Effector CD4-positive, alpha-beta T cell (primary cell): ENCODE measurements around the gene AGT.
"Not testable (repeated sequence)": the region's sequence is repeated elsewhere in the genome, so short reads cannot be mapped to it uniquely, and the experiment has no call there.

Source experiments
- DNase-seq: peaks from one replicate; pipeline ENCODE4 v3.0.0-alpha.2; 2020

Gene AGT

DNA sequence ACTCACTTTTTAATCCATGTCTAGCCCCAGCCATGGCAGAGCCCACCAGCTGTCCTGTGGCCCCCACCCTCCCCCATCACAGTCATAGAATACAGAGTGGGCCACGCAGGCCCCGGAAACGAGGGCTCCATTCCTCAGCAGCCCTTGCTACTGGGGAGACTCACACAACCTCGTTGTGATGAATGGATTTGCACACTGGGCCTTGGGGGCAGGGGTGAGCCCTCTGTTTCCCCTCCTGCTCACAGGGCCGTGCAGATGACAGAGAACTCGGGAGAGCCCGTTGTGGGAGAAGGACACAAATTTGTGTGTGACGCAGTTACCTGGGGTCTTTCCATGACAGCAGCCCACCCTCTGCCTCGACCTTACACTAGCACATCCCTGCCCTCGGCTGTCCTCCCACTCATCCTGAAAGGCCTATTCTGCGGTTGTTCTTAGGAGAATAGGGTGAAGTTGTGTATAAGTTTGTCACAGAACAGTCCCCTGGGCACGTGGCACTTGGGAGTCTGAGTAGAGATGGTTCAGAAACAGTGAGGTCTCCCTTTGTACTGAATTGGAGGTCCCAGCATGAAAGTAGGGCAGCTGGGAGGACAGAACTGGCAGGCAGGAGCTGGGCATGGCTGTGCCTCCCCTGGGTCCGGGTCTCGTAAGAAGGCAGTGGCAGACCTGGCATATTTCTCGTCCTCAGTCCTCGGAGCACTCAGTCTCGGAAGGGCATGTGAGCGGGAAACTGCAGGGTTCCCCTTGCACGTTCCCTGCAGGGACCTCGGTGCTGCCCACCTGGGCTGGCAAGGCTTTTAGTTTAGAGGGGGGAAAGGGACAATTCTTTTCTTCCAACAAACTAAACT, 6.8 kb downstream of the AGT start:
- no peak for DNase-seq

DNA sequence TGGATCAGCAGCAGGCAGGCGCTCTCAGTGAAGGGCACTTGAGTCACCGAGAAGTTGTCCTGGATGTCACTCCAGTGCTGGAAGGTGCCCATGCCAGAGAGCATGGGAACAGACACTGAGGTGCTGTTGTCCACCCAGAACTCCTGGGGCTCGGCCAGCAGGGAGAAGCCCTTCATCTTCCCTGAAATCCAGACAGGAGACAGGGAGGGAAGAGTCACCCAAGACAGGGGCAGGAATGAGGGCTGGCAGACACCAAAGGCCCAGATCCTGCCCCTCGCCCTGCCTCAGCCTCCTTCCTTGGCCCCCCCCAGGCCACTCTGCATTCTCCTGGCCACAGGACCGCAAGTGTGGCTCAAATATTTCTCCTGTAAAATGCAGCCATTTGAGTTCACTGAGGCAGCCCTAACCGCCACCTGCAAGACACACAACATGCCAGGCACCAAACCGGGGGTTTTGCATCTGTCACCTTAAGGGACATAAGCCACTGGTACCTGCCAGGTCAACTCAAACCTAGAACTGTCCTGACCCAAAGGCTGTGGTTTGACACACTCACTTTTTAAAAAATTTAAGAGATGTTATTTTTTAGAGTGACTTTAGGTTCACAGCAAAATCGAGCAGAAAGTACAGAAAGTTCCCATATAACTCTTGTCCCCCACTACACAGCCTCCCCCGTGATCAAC, 7.8 kb downstream of the AGT start:
- DNase-seq = no peak

DNA sequence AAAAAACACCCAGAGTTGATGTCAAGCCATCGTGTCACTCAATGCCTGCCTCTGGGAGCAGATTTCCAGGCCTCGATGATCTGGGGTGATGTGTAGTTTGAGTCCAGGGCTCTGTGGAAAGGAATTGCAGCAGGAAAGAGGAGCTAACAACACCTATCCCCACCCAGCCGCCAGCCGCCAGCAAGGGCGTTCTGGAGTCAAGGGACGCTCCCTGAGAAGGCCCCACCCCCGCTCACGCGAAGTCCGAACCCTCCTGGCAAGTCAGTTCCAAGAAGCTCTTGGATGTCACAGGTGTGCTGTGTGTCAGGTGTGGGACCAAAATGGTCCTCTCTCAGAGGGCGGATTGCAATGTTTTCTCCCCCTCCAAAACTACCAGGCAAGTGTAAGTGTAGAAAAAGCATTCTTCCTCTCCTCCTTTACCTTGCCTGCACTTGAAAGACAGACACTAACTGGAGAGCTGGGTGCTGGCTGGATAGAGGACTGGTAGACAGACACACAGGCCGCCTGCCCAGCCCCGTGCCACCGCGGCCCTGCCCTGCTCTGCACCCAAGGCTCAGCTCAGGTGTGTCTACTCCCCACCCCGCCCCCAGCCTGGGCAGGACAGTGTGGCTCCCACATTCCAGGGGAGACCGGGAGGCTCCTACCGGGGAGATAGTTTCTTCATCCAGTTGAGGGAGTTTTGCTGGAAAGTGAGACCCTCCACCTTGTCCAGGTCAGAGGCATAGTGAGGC, 8.5 kb downstream of the AGT start:
- DNase-seq = no peak

DNA sequence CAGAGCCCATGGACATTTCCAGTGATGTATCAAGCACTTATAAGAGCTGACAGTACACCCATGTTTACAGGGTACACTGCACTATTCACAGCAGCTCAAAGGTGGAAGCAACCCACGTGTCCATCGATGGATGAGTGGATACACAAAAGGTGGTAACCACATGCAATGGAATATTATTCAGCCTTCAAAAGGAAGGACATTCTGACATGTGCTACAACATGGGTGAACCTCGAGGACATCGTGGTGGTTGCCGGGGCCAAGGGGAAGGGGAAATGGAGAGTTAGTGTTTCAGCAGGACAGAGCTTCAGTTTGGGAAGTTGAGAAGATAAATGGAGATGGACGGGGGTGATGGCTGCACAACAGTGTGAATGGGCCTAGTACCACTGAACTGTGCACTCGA, 9.1 kb downstream of the AGT start:
- DNase-seq = no peak

DNA sequence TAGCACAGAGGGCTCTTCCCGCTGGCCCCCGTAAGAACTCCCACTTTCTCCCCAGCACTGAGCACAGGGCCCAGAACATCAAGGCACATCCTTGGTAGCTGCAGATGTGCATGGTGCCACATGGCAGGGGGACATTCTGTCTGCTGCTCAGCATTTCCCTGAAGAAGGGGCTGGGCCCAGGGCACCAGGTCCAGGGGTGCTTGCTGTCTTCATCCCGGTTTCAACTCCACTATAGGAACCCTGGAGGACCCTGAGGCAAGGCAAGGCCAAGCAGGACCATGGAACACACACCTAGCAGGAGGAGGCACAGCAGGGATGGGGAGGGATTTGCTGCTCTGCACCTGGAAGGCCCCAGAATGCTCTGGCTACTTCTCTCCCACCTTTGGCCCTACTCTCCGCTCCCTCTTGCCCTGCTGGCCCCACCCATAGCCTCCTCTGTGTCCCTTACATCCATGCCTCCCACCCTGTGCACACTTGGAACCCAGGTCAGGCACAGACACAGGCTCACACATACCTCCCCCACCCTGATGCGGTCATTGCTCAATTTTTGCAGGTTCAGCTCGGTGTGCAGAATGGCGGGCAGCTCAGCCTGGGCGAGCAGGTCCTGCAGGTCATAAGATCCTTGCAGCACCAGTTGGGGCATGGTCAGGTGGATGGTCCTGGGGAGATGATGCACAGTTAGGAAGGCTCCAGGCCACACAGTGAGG, 10.1 kb downstream of the AGT start:
- DNase-seq = no peak

DNA sequence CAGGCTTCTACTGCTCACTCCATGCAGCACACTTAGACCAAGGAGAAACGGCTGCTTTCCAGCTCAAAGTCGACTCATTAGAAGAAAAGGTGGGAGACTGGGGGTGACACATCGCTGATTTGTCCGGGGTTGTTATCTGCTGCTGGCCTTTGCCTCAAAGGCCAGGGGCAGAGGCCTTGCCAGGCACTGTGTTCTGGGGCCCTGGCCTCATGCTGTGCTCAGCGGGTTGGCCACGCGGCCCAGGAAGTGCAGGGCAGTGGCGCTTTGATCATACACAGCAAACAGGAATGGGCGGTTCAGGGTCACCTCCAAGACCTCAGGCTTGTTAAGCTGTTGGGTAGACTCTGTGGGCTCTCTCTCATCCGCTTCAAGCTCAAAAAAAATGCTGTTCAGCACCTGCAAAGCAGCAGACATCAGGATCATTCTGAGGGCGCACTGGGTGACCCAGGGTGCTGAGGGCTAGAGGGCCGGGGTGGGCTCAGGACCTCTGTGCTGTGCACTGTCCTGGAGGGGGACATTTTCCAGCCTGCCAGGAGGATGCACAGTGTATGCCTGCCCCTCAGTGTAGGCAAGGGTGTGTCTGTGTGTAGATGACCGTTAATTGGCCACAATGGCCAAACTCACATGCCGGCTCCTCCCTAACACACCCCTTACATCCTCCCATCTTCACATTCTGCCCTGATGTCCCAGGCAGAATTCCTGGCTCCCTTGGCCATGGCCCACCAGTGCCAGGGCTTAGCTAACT, 10.8 kb downstream of the AGT start:
- no peak for DNase-seq

DNA sequence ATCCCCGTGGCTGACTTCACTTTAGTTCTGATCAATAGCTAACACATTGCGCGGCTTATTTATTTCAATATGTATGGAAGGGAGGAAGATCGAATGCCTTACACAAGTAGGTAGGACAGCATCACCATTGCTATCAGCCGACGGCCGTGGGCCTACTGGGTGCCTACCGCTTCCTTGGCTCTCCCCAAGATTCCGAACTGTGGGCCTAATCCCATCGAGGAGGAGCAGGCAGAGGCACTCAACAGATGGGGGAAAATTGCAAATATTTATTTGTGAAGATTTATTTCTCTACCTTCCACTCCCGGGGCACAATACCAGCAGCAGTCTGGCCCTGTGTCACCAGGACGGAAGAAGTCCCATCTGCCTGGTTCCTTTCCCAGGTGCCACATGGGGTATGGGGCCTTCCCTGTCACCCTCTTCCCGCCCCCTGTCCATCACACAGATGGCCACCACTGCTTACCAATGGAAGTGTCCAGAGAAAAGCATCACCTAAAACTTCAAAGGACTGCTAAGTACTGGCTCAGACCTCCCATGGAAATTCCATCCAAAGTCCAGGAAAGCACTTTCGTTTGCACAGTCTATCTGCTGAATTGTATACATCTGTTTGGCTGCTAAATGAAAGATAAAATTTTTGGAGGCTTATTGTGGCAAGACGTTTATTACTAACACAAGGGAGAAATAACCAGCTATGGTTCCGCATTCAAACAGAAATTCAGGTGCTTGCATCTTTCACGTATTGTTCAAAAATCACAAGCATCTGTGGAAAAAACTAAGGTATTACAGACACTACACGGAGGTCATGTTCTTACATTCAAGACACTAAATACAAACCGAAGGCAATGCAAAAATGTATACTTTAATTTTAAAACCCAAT, 11.8 kb downstream of the AGT start:
- no peak for DNase-seq

DNA sequence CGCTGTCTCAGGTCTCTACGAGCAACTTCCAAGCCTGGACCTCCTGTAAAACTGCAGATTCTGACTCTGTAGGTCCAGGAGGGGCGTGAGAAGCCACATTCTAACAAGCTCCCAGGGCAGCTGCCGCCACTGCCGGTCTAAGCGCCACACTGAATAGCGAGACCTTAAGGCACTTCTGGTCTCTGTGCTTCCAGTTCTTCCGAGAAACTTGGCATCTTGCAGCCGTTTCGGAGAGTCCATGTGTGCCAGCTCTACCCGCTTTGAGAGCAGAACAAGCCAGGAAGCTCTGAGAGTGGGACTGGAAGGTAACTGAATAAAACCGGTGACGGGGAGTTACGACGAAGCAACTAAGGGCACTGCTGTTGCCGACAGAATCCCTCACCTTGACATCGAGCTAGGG, 12.5 kb downstream of the AGT start:
- no peak for DNase-seq

DNA sequence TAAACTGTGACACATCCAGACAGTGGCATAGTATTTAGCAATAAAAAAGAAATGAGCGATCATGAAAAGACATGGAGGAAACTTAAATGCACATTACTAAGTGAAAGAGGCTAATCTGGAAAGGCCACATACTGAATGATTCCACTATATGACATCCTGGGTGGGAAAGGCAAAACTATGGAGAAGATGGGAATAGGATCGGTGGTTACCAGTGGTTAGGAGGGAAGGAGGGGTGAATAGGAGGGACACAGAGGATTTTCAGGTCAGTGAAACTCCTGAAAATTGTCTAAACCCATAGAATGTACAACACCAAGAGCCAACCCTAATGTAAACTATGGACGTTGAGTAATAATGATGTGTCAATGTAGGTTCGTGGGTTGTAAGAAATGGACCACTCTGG, 13.8 kb downstream of the AGT start:
- DNase-seq = no peak

DNA sequence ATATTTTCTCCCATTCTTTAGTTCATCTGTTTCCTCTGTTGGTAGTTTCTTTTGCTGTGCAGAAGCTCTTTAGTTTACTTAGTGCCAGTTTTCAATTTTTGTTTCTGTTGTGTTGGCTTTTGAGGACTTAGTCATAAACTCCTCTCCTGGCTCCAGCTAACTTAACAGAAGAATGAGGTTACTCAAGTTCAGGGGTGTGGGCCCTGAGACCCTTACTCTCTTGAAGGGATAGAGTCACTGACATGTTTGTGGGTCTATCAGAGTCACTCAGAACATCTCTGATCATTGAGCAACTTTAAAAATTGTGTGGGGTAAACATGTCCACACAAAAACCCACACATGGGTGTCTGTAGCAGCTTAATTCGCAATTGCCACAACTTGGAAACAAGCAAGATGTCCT, 14.2 kb downstream of the AGT start:
- DNase-seq = no peak

DNA sequence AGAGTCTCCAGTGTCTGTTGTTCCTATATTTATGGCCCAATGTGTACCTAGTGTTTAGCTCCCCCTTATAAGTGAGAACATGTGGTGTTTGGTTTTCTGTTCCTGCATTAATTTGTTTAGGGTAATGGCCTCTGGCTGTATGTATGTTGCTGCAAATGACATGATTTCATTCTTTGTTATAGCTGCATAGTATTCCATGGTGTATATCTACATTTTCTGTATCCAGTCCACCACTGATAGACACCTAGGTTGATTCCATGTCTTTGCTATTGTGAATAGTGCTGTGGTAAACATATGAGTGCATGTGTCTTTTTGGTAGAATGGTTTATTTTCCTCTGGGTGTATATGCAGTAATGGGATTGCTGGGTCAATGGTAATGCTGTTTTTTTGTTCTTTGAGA, 15.0 kb downstream of the AGT start:
- DNase-seq = not testable (repeated sequence)

DNA sequence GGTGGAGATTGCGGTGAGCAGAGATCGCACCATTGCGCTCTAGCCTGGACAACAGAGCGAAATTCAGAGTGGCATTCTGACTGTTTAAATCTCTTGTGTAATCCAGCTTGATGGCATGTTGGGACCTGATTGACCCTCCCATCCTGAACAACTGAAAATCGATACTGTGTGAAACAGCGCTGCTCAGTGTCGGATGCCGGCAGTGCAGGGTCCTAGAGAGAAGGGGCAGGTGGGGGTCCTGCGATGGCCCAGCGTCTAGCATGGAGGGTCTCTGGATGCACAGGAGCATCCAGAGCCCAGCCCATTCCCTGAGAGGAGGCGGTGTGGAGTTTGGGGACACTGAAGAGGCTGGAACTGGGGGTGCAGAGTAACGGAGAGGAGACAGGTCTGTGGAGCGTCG, 15.8 kb downstream of the AGT start:
- DNase-seq = no peak

DNA sequence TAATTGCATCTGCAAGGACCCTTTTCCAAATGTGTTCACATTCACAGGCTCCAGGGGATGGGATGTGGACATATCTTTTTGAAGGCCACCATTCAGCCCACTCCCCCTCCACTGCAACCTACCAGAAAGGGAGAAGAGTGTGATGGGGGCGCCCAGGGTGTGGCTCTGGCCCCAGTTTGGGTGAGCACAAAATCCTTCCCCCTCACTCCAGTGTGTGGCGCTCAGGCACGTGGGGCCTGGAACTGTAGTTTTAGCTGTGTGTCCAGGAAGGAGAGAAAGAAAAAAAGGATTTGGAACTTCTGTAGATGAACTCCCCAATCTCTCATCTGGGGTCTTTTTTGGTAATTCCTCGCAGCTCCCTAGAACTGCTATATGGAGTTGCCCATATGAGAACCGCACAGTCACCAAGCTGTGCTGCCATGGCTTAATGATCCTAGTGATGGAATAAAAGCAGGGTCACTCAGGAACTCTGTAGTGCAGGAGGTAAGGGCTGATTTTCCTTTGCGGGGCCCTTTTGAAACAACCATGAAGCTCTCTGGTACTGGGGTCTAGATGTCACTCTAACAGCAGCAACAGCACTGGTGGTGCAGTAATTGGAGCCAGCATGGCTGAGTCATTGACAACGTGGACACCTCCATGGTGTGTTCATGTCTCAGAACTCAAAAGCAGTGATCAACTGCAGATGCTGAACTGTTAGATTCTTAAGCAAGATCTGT, 17.0 kb downstream of the AGT start:
- no peak for DNase-seq

DNA sequence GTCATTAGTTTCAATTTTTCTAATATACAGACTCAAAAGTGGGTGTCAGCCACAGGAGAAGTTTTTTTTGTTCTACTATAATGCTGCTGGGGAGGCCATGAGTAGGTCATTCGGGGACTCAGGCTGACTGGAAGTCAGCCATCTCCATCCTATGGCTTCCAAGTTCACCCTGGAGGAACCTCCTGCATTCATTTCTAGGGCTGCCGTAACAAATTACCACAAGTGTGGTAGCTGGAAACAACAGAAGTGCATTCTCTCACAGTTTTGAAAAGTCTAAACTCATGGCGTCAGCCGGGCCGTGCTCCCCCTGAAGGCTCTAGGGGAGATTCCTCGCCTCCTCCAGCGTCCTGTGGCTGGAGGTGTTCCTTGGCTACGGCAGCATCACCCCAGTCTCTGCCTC, 17.7 kb downstream of the AGT start:
- DNase-seq = no peak

DNA sequence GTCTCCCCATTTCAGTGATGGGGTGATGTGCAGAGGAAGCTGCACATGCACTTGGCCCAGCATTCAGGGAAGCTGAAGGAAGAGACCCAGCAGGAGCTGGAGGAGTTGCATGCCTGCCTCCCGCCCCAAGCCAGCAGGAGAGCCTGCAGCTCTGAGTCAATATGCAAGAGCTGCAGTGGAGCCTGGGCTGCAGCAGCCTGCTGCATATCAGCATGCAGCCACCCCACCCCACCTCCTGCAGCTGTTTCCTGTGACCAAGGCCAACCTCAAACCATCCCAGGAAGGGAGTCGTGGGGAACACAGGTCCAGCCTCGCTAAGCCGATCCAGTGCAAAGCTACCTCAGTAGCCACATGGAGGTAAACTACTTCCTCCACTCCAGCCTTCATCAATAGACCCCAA, 18.9 kb downstream of the AGT start:
- no peak for DNase-seq

DNA sequence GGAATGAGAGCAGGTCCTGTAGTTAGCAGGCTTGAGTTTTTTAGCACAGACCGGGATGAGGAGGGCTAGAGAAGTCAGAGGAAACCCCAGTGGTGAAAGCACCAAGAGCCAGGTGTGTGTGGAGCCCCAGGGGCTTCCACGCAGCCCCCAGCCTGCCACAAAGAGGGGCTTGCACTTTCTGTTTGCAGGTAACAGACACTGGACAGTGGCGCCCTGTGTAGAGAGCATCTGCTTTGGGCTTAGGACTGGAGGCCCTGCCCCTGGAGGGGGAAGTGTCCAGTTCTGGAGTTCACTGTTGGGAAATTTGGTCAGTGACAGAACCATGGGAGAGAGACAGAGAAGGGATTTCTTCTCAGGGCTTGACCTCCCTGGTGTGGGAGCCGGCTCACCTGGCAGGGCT, 19.5 kb downstream of the AGT start:
- DNase-seq = no peak

DNA sequence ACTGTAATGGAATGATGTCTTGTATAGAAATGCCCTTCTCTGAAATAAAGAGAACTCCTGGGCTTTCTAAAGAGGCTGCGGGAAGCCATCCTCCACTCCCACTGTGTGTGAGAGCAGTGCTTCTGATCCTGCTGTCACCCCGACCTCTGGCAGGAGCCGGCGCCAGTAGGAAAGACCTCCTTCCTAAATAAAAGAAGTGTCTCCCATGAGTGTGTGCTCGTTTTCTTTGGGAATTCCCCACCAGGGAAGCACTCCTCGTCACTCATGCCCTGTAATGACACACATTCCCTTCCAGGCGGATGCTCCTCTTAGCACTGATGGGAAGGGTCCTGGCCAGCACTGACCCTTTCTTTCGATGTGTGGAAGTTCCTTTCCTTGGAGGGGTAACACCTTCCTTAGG, 20.1 kb downstream of the AGT start:
- no peak for DNase-seq

DNA sequence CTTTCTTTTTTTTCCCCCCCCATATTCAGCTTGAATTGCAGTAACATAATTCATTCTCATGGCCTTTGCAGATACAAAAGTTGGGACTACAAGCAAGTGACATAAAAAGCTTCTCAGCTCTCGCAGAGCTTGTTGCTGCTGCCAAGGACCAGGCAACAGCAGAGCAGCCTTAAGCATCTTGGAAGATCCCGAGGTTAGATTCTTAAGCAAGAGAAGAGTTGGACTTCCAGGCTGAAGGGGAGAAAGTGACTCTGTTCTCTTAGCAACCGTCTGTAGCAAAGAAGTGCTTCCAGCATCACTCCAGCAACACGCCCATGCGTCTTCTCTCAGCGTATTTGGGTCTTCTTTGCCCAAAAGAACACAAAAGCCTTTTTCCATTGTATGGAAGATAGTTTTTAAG, 20.7 kb downstream of the AGT start:
- DNase-seq = no peak

DNA sequence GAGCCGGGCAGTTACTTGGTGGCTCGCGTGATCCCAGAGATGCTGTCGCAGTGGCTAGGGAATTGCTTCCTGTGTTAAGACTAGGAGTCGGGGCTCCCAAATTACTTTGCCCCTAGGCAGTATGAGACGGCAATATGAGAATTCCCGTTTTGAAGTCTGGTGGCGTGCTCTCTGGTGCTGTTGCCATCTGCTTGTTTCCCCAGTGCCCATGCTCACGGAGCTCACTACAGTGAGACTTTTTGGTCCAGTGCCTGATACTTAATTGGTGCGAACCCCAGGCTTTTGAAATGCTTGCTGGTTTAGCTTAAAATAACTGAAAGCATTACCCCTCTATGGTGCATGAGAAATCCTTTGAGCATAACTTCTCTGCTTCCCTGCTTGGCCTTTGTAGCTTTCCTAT, 22.3 kb downstream of the AGT start:
- no peak for DNase-seq

DNA sequence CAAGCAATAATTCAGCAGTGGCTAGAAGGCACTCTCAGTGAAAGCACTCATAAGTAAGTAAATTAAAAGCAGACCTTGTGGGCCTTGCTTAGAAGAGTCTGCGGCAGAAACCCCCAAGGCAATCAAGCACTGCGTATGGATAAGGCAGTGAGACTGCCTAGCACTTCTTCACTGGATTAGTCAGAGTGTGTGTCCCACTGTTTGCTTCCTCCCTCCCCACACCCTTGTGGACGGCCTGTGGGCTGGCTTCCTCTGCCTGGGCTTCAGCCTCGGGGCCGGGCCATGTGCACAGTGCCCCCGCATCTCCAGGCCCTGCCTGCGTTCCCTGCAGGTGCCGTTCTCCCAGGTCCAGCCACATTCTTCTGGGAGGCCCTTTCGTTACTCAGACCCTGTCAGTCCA, 23.8 kb downstream of the AGT start:
- DNase-seq = no peak

DNA sequence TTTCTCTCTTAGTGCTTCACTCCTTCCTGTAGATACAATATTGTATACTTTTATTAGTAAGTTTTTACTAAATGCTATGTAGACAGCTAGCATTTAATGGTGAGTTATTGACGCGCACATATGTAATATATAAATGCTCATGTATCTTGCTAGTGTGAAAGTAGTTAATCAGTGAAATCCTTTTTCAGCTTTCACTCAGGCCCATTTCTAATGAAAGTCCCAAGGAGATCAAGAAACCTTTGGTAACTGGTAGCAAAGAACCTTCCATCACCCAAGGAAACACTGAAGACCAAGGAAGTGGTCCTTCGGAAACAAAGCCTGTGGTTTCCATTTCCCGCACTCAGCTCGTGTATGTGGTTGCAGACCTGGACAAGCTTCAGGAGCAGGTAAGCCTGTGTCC, 27.2 kb downstream of the AGT start:
- DNase-seq = no peak
